ENCODE measurements around the gene EPHA3.

GRCh38 chr3:89364314-89364713, 256.9 kb downstream of the EPHA3 start:
- TF ChIP-seq REST (IDR thresholded peaks at IDR 0.05) (no peak), CTCF (IDR thresholded peaks at IDR 0.05) (no peak)

Data from A549 (cell line).